ENCODE data around the gene SH3GL1.

Gene SH3GL1

GRCh38 chr19:4396949-4397783 lies 3.2 kb downstream of the SH3GL1 start:
- no peak for FAIRE-seq

GRCh38 chr19:4393947-4394590 lies 6.3 kb downstream of the SH3GL1 start:
- no peak for FAIRE-seq

GRCh38 chr19:4391701-4392483 lies 8.5 kb downstream of the SH3GL1 start:
- FAIRE-seq: no peak

DNA sequence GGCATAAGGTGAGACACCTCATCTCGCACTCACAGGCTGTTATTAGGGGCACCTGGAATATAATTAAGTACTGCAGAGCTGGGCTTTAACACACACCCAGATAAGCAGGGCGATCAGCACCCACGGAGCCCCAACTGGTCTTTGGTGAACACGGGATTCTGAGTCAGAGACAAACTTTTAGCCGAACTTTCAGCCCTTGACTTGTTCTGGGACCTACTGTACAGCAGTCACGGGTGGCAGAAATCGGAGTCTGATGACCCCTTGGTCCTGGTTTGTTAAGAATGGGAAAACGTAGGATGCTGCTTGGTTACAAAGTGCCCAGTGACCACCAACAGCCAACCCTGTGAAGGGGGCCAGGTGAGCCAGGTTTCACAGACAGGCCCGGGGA lies 9.0 kb downstream of the SH3GL1 start:
- FAIRE-seq: no peak

GRCh38 chr19:4390567-4391305 lies 9.6 kb downstream of the SH3GL1 start:
- no peak for FAIRE-seq

DNA sequence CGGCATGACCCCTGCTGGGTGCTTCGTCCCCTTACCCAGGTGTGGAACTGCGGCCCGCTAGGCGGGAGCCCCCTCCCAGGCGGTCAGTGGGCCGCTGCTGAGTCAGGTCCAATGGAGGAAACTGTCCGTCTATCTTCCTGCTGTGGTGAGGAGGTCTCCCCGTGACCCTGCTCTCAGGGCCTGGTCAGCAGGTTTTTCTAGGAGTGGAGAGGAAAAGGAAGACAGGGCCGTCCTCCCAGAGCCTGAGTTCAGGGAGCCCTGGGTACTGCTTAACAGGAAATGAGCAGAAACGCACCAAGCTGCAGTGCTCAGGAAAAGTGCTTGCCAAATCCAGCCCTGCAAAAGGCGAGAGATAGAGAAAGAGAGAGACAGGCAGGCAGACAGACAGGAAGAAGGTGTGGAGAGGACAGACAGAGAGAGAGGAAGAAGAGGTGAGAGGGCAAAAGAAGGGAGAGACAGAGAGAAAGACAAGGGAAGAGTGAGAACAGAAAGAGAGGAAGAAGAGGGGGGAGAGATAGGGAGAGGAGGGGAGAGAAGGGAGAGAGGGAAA lies 10.3 kb downstream of the SH3GL1 start:
- FAIRE-seq: no peak

DNA sequence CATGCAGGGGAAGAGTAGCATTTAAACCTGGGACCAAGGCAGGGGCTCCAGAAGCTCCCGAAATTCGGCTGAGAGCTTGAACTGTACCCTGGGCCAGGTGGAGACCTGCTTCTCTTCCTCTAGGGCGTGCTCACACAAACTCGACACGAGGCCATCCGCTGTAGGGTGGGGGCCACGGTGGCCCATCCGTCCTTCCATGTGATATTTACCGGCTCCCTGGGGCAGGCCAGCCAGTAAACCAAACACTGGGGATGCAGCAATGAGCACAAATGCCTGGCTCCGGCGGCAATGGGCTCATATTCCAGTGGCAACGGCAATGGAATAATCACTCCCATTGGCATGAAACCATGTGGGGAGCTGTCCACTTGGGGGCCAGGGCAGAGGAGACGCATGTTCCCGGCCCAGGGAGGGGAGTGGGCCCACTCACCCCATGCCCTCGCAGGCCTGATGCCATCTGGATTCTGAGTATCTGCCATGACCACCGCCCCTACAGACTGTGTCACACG lies 10.8 kb downstream of the SH3GL1 start:
- no peak for FAIRE-seq

GRCh38 chr19:4389064-4389375 lies 11.3 kb downstream of the SH3GL1 start:
- FAIRE-seq: no peak

DNA sequence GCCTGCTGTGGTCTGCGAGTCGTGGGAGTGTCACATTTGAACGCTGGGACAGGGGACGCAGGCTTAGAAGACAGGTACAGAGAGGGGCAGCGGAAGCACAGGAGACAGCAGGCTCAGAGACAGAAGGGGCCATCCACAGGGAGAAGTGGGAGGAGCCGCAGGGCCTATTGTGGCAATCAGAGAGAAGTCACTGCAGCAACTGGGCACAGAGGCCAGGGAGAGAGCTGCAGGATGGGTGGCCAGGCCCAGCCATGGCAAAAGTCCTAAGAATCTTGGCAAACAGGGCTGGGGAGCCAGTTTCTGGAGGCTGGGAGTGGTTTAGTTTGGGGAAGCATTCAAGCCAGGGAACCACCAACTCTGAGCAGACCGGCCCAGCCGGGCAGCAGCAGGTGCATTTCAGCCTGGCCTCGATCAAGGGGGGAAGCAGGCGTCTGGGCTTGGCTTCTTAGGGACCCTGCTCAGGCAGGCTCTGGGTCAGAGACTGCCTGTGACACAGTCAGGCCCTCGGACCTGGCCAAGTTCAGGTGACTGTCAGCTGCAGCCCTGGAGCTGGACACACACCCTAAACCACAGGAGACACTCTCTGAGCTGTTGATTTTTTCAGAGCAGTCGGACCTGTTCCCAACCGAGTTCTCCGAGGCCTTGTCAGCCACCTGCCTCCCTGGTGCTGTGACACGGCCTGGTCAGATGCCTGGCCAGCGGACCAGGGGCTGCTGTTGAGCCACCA lies 11.8 kb downstream of the SH3GL1 start:
- no peak for FAIRE-seq

GRCh38 chr19:4386041-4386782 lies 14.1 kb downstream of the SH3GL1 start:
- no peak for FAIRE-seq

DNA sequence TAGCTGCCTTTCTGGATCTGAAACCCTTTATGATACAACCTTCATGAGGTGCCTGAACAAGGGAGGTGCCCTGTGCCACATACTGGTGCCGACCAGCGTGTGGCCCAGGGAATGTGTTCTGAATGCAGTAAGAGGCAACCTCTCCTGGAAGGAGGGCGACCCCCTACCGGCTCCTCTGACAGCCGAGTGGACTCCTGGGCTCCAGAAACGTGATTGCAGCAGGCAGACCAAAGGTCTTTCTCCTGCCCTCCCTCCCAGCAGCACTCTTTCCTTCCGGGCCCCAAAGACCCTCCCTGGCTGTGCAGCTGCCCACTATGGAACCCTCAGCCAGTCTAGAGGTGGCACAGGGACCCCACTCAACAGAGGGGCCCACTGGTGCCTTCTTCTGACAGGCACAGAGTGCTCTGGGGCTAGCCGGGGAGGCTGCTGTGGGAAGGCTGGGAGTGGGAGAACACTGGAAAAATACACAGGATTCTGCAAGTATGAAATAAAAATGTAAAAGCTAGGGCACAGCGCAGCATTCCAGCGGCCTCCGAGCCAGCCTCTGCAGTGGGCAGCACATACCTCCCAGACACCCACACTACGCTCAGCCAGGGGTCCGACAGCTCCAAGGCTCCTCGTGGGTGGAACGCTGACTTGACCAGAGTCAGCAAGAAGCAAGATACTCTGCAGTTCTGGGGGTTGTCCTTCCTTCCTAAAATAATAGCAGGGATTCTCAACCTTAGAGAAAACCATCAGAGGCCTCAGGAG lies 14.9 kb downstream of the SH3GL1 start:
- FAIRE-seq: no peak

GRCh38 chr19:4380254-4380727 lies 20.1 kb downstream of the SH3GL1 start:
- FAIRE-seq: no peak

DNA sequence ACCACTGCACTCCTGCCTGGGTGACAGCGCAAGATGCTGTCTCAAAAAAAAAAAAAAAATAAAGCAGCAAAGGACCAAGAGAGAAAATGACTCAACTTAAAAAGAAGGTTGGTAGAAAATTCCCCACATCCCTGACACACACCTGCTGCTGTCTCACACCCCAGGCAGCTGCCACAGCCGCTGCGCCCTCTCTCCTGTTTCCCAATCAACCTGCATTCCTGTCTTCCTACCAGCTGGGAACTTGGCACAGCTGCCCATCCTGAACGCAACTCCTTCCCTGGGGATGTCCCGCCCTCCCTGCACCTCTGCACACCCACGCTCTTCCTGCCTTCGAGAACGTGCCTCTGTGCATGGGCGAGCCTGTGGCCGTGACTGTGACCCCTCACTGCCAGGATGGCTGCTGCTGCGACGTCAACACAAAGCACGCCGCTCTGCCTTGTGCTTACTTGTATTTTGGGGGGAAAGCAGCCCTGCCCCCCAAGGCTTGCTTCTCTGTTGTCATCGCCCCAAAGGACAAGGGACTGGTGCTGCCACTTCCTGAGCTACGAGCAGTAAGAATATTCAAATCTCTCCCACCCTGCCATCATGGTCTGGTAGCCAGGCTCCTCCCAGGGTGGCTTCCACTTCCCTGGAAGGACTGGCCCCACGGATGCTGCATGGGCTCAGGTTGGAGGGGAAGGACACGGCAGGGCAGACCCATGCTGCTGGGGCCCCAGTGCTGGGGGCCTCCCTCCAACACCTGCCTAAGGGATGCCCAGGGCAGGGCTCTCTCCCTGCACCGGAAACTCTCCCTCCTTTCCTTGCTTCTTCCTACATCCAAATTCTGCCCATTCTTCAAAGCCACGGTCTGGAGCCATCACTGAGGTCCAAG lies 20.7 kb downstream of the SH3GL1 start:
- no peak for FAIRE-seq

DNA sequence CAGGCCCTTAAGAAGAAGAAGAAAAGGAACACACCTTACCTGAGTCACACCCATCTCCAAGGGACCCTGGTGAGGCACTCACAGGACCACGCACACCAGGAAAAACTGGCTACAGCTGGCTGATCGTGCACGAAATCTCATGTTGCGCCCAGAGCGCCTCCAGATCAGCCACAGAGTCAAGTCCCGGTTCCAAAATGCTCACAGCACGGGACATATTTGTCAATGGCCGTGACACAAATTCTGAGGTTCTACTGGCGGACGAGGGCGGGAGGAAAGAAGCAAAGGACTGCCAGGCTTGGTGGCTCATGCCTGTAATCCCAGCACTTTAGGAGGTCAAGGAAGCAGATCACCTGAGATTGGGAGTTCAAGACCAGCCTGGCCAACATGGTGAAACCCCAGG lies 21.5 kb downstream of the SH3GL1 start:
- no peak for FAIRE-seq

- FAIRE-seq: no peak
These were observed 23.2 kb downstream of the SH3GL1 start for GRCh38 chr19:4376991-4377781.

DNA sequence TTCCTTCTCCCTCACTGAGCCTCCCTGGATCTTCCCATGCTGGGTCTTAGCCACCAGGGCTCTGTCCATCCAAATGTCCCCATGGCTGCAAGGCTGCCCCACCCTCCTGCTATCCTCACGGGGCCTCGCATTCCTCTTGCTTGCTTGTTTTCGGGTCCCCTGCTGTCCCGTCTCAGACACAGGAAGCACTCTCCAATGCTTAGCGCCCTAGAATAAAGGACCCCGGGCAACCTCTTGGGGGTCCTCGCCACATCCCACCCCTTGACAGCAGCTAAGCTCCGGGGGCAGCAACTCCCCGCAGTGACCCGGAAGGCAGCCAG lies 23.7 kb downstream of the SH3GL1 start:
- no peak for FAIRE-seq

GRCh38 chr19:4376028-4376670 lies 24.2 kb downstream of the SH3GL1 start:
- no peak for FAIRE-seq
